HEK293 (cell line): ENCODE results near the gene IGSF3.

Experiments used
- SP7 ChIP-seq: fragments of 450-650 bp; formaldehyde crosslinking; IDR thresholded peaks from 2 replicates; pipeline ENCODE4 v1.5.1; 2016; ENCODE audit warnings: missing biosample characterization, missing genetic modification characterization
- ZBTB17 ChIP-seq: fragments of 450-650 bp; formaldehyde crosslinking; IDR thresholded peaks from 2 replicates; pipeline ENCODE4 v1.5.1; 2016; ENCODE audit warnings: missing biosample characterization, missing genetic modification characterization
- TF ChIP-seq, protein P1 (sequence below): fragments of 450-650 bp; formaldehyde crosslinking; IDR thresholded peaks from 2 replicates; pipeline ENCODE4 v1.5.1; 2016; ENCODE audit warnings: missing biosample characterization, missing genetic modification characterization
- TF ChIP-seq, protein P2 (sequence below): fragments of 450-650 bp; formaldehyde crosslinking; IDR thresholded peaks from 2 replicates; pipeline ENCODE4 v1.5.1; 2016; ENCODE audit warnings: missing biosample characterization, missing genetic modification characterization

DNA sequence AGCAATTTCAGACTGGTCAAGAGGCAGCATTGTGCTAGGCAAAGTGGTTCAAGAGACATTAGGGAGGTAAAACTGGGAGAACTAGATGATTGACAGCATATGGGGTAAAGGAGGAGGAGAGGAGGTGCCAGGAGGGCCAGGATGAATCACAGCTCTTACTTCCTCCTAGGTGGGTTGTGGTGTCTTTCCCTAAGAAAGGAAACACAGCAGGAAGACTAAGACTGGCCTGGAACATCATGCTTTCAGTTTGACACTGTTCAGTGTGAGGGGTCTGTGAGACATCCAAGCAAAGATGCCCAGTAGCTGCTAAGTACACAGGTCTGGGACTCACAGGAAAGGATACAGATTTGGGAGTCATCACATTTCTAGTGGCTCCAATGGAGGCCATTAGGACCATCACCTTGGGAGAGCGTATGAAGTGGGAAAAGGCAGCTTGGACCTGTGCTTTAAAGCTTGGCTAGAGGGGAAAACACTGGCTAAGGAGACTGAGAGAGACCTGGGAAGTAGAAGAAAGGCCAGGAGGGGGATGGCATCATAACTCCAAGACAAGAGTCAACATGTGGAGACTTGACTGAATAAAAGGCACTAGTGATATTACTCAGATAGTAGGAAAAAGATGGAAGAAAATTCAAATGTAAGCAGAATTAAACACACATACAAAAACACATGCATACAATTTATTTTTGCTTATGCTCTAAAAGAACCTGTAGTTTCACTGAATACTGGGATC lies 114.0 kb downstream of the IGSF3 start:
- TF ChIP-seq, protein P1, sequence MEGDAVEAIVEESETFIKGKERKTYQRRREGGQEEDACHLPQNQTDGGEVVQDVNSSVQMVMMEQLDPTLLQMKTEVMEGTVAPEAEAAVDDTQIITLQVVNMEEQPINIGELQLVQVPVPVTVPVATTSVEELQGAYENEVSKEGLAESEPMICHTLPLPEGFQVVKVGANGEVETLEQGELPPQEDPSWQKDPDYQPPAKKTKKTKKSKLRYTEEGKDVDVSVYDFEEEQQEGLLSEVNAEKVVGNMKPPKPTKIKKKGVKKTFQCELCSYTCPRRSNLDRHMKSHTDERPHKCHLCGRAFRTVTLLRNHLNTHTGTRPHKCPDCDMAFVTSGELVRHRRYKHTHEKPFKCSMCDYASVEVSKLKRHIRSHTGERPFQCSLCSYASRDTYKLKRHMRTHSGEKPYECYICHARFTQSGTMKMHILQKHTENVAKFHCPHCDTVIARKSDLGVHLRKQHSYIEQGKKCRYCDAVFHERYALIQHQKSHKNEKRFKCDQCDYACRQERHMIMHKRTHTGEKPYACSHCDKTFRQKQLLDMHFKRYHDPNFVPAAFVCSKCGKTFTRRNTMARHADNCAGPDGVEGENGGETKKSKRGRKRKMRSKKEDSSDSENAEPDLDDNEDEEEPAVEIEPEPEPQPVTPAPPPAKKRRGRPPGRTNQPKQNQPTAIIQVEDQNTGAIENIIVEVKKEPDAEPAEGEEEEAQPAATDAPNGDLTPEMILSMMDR (tag by site-specific recombination), result no peak
- no peak for TF ChIP-seq SP7 (tag by site-specific recombination)
- TF ChIP-seq, protein P2, sequence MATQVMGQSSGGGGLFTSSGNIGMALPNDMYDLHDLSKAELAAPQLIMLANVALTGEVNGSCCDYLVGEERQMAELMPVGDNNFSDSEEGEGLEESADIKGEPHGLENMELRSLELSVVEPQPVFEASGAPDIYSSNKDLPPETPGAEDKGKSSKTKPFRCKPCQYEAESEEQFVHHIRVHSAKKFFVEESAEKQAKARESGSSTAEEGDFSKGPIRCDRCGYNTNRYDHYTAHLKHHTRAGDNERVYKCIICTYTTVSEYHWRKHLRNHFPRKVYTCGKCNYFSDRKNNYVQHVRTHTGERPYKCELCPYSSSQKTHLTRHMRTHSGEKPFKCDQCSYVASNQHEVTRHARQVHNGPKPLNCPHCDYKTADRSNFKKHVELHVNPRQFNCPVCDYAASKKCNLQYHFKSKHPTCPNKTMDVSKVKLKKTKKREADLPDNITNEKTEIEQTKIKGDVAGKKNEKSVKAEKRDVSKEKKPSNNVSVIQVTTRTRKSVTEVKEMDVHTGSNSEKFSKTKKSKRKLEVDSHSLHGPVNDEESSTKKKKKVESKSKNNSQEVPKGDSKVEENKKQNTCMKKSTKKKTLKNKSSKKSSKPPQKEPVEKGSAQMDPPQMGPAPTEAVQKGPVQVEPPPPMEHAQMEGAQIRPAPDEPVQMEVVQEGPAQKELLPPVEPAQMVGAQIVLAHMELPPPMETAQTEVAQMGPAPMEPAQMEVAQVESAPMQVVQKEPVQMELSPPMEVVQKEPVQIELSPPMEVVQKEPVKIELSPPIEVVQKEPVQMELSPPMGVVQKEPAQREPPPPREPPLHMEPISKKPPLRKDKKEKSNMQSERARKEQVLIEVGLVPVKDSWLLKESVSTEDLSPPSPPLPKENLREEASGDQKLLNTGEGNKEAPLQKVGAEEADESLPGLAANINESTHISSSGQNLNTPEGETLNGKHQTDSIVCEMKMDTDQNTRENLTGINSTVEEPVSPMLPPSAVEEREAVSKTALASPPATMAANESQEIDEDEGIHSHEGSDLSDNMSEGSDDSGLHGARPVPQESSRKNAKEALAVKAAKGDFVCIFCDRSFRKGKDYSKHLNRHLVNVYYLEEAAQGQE (tag by site-specific recombination), result no peak
- no peak for TF ChIP-seq ZBTB17 (tag by site-specific recombination)
